Gastrocnemius medialis (tissue), 4 donors: Measurements from ENCODE around the gene KLHDC7A.

Source experiments
- CTCF ChIP-seq, 5 experiments: fragments of 450-650 bp in 3 of 5; fragments of 200-600 bp in 2 of 5; sonication (generic) in 2 of 5; IDR thresholded peaks in 4 of 5; conservative IDR thresholded peaks in 1 of 5; 1 replicate in 4 of 5; 2 replicates in 1 of 5; pipeline ENCODE4 v1.5.1; 2016 to 2019; ENCODE audit warnings: antibody characterized with exemption in 5 of 5, mild to moderate bottlenecking in 3 of 5, moderate library complexity in 3 of 5
- POLR2A ChIP-seq, 2 donors: fragments of 450-650 bp; IDR thresholded peaks; one replicate each; pipeline ENCODE4 v1.6.1; 2017; ENCODE audit warnings: antibody characterized with exemption in 2 of 2, mild to moderate bottlenecking in 2 of 2, moderate library complexity in 2 of 2

DNA sequence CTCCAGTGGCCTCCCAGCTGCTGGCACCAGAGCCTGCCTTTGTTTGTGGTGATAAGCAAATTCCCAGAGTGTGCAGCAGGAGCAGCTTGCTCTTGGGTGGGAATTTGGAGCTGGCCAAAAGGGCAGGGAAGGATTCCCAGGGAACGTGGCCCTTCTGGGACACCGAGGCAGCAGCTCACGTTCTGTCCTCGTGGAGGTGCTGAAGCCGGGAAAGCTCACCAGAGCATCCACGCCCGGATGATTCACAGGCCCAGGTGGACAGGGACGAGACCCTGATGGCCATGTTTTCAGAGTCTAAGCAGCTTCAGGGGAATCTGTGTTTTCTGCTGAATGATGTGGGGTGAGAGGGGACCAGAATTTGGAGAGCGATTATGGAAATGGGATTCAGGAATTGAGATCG lies 19.1 kb upstream of the KLHDC7A start:
- TF ChIP-seq POLR2A (IDR thresholded peaks at IDR 0.05) (no peak), CTCF (IDR thresholded peaks at IDR 0.05 in 4 of 5, conservative IDR thresholded peaks at IDR 0.05 in 1 of 5) (no peak)
